GM12878 (cell line): ENCODE results near the gene SEMA5B. TPM values are rescaled to one million over a fixed set of nuclear protein-coding genes. Genes with fewer than 3 reads are reported as not detected.
A peak's percentile ranks its signal among the peaks of the same experiment; 100 is the strongest.

Source experiments
- ATAC-seq: fragments of 200-7000 bp; cut with Tn5 transposase; 3 replicates; pipeline ENCODE4 v1.9.1; 2020; ENCODE audit warnings: mild to moderate bottlenecking, moderate library complexity
- BruUV-seq: library from RNA; stranded (reverse); fragments of 400-500 nt; replicated peaks from 2 replicates; lab custom pipeline; 2021; lab: Mats Ljungman, UMichigan
- CTCF ChIA-PET: fragments of 300-600 bp; sonication (Branson Sonifier 250); formaldehyde crosslinking; extraction: SDS; loops from one replicate; lab custom pipeline; 2021; ENCODE audit warnings: inconsistent platforms; lab: Yijun Ruan, JAX
- POLR2A ChIA-PET: fragments of 350-600 bp; formaldehyde crosslinking; extraction: SDS; loops from one replicate; lab custom pipeline; 2021; ENCODE audit warnings: inconsistent platforms; lab: Charles Lee
- RAD21 ChIA-PET: fragments of 300-600 bp; sonication (Branson Sonifier 250); formaldehyde crosslinking; loops from one replicate; lab custom pipeline; 2023; ENCODE audit warnings: antibody characterized with exemption; ENCODE audit not compliant: unreplicated experiment; lab: Charles Lee
- SMC1A ChIA-PET: fragments of 300-600 bp; sonication (Branson Sonifier 250); formaldehyde crosslinking; loops from one replicate; lab custom pipeline; 2023; ENCODE audit not compliant: unreplicated experiment, uncharacterized antibody; lab: Charles Lee
- DNase-seq: peaks from one replicate; pipeline ENCODE4 v3.0.0-alpha.2; 2011; ENCODE audit warnings: low read depth, low spot score
- FAIRE-seq: peaks from 3 replicates; lab custom pipeline; 2011; peaks lifted over from hg19 to GRCh38; lab: Jason Lieb, UNC
- H2AFZ ChIP-seq: 2 replicates; pipeline ENCODE4 v1.6.0; 2011; ENCODE audit warnings: low read depth, low read length, control low read depth; ENCODE audit not compliant: control insufficient read depth
- H3K27ac ChIP-seq: 2 replicates; pipeline ENCODE4 v1.5.1; 2011; ENCODE audit warnings: control low read depth; ENCODE audit not compliant: control insufficient read depth, insufficient read depth
- H3K27me3 ChIP-seq, 2 experiments: replicated peaks in 1 of 2; 2 replicates each; pipeline versions ENCODE4 v1.6.0 to v1.6.1; 2011; ENCODE audit warnings: low read length in 1 of 2; ENCODE audit not compliant: control insufficient read depth in 2 of 2, insufficient read depth in 2 of 2
- H3K36me3 ChIP-seq, 2 experiments: 2 replicates each; pipeline ENCODE4 v1.5.1; 2011; ENCODE audit warnings: low read length in 1 of 2; ENCODE audit not compliant: control insufficient read depth in 2 of 2, insufficient read depth in 2 of 2
- H3K4me1 ChIP-seq: 2 replicates; pipeline ENCODE4 v1.6.1; 2011; ENCODE audit warnings: mild to moderate bottlenecking, low read length, moderate library complexity, mixed read lengths; ENCODE audit not compliant: control insufficient read depth, insufficient read depth
- H3K4me2 ChIP-seq: 2 replicates; pipeline ENCODE4 v1.6.0; 2011; ENCODE audit warnings: control low read depth; ENCODE audit not compliant: control insufficient read depth, insufficient read depth
- H3K4me3 ChIP-seq: fragments of 200-600 bp; sonication (generic); 2 replicates; pipeline ENCODE4 v1.5.1; 2016
- H3K79me2 ChIP-seq: 2 replicates; pipeline ENCODE4 v1.6.0; 2011; ENCODE audit warnings: low read length; ENCODE audit not compliant: control insufficient read depth, insufficient read depth
- H3K9ac ChIP-seq: 2 replicates; pipeline ENCODE4 v1.8.0; 2011; ENCODE audit warnings: low read length, control low read depth, mixed read lengths; ENCODE audit not compliant: control insufficient read depth, insufficient read depth
- H3K9me3 ChIP-seq: replicated peaks from 3 replicates; pipeline ENCODE4 v1.5.1; 2011; ENCODE audit warnings: mild to moderate bottlenecking, low read length; ENCODE audit not compliant: control insufficient read depth, insufficient read depth
- H4K20me1 ChIP-seq: 2 replicates; pipeline ENCODE4 v1.6.0; 2011; ENCODE audit not compliant: control insufficient read depth, insufficient read depth
- HDAC2 ChIP-seq: fragments of 200-600 bp; sonication (generic); IDR thresholded peaks from 2 replicates; pipeline ENCODE4 v1.6.1; 2017
- MYB ChIP-seq: fragments of 150-350 bp; IDR thresholded peaks from 2 replicates; pipeline ENCODE4 v1.6.1; 2014; ENCODE audit warnings: mild to moderate bottlenecking, low read depth, low read length, borderline replicate concordance
- NR2F1 ChIP-seq: fragments of 450-650 bp; conservative IDR thresholded peaks from 2 replicates; pipeline ENCODE4 v1.6.1; 2017; ENCODE audit warnings: mild to moderate bottlenecking
- YY1 ChIP-seq: IDR thresholded peaks from 2 replicates; pipeline ENCODE4 v1.6.1; 2011; ENCODE audit warnings: low read depth, mild to moderate bottlenecking, low read length
- WGBS: methylation state at CpG from one replicate; pipeline ENCODE4 v1.1.6; 2016; ENCODE audit warnings: low lambda C conversion rate; ENCODE audit not compliant: insufficient replicate concordance, insufficient coverage; ENCODE audit errors: missing lambda C conversion rate; 5-methylcytosine and 5-hydroxymethylcytosine counted together
- in situ Hi-C: fragments of 300-500 bp; cut with MboI; formaldehyde crosslinking; loops from 9 replicates; pipeline ENCODE4 v1.14.3; 2018; ENCODE audit warnings: mixed read lengths
- intact Hi-C: fragments of 100-400 bp; cut with micrococcal nuclease; formaldehyde crosslinking; loops from one replicate; pipeline ENCODE4 v1.14.2; 2022; ENCODE audit not compliant: unreplicated experiment
- polyA plus RNA-seq, 11 experiments: library from polyadenylated mRNA; depleted of rRNA in 4 of 11; unstranded in 6 of 11; stranded (reverse) in 5 of 11; fragments of >200 nt; fragmentation: Nextera tagmentation in 4 of 11; fragmentation: Illumina TruSeq in 1 of 11; extraction: Ambion mirVana in 4 of 11; extraction: Trizol in 1 of 11; gene quantifications; 1 replicate in 1 of 11; 2 replicates in 10 of 11; pipeline versions ENCODE4 v1.2.1 to v1.2.3, GENCODE V29; 2011 to 2016; ENCODE audit warnings: inconsistent platforms in 2 of 11, missing spikeins in 2 of 11, low read depth in 1 of 11
- total RNA-seq, 4 experiments: library from RNA; depleted of rRNA in 3 of 4; stranded (reverse); fragments of >200 nt in 3 of 4; fragmentation: Illumina TruSeq in 1 of 4; extraction: Trizol in 1 of 4; gene quantifications; 2 replicates each; pipeline versions ENCODE4 v1.2.1 to v1.2.3, GENCODE V29; 2013 to 2021
- TF ChIP-seq, protein P1 (sequence below): fragments of 150-350 bp; IDR thresholded peaks from 2 replicates; pipeline ENCODE4 v1.6.1; 2014; ENCODE audit warnings: mild to moderate bottlenecking, low read depth, low read length
- TF ChIP-seq, protein P2 (sequence below): fragments of 450-650 bp; conservative IDR thresholded peaks from 2 replicates; pipeline ENCODE4 v1.6.1; 2017; ENCODE audit warnings: mild to moderate bottlenecking, moderate library complexity
- TF ChIP-seq, protein P3 (sequence below): fragments of 450-650 bp; IDR thresholded peaks from 2 replicates; pipeline ENCODE4 v1.6.1; 2017; ENCODE audit warnings: low read depth, mild to moderate bottlenecking, moderate library complexity
- TF ChIP-seq, protein P4 (sequence below): IDR thresholded peaks from 2 replicates; pipeline ENCODE4 v1.6.1; 2012; ENCODE audit warnings: mild to moderate bottlenecking, low read depth, low read length

The SEMA5B gene
- total and polyA plus RNA-seq, 10 of the 15 experiments (the other 5 are each of a cell fraction or from before 2014, with no cell fraction given): 0.05 TPM; not detected in 9

DNA sequence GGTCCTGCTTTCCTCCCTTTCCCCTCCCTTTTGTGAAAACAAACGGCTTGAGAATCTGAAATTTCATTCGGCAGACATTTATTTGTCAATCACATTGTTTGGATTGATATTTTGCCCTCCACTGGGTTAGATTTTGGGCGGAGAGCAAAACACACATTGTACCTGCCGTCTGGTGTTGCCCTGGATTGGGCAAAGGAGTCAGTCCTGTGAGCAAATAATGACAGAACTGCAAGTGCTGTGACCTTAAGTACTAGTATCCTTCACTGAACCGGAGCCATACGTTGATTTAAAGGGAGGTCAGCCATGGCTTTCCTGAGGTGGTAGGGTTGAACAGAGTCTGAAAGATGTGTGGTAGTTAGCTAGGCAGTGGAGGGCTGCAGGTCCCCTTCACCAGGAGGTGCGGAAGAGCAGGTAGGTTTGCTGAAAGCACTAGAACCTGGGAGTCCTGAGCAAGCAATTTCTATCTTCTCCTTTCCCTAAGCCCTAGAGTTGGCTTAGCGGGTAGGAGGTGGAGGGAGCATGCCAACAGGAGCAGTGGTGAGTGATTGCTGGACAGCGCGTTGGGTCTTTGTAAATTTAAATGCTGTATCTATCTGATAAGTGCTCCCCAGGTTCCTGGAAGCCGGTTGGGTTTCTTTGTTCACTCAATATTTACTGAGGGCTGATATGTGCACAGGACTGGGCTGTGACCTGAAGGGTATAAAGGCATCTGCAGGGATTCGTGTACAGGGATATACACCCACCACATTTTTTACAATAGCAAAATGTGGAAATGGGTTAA lies 41.2 kb upstream of the SEMA5B start:
- H3K27ac ChIP-seq: no peak overlapping the region
- FAIRE-seq (no peak), DNase-seq (no peak), ATAC-seq (no peak)
- no peaks in the 10 kb centered on the region for H3K9me3 ChIP-seq
- in situ Hi-C loops (no loop called here), intact Hi-C loops (no loop called here)
- POLR2A ChIA-PET: interaction anchor here (1.0 kb wide), 1 partner anchor 12 kb away, joined by 3 read pairs; no protein-coding TSS in a partner anchor
- H3K9ac ChIP-seq: no peak overlapping the region
- BruUV-seq: TSS peak; percentile 59
- no peaks in the 10 kb centered on the region for H3K36me3 ChIP-seq
- peaks cover 2% of the 10 kb centered on the region; the same call in 1 of the 2 replicates for H4K20me1 ChIP-seq
- peak overlapping the region; percentile 97 for H3K4me2 ChIP-seq
- 91% methylated on average over 12 of the region's 12 CpGs for WGBS
- H3K27me3 ChIP-seq: no peaks in the 10 kb centered on the region; a peak in 1 of 4 replicates
- RAD21 ChIA-PET: no interaction called here
- peaks cover 13% of the 10 kb centered on the region for H3K4me1 ChIP-seq
- SMC1A ChIA-PET: no interaction called here
- H2AFZ ChIP-seq: no peak overlapping the region
- TF ChIP-seq YY1 (no peak), MYB (no peak), HDAC2 (no peak), NR2F1 (no peak)
- TF ChIP-seq, protein P1, sequence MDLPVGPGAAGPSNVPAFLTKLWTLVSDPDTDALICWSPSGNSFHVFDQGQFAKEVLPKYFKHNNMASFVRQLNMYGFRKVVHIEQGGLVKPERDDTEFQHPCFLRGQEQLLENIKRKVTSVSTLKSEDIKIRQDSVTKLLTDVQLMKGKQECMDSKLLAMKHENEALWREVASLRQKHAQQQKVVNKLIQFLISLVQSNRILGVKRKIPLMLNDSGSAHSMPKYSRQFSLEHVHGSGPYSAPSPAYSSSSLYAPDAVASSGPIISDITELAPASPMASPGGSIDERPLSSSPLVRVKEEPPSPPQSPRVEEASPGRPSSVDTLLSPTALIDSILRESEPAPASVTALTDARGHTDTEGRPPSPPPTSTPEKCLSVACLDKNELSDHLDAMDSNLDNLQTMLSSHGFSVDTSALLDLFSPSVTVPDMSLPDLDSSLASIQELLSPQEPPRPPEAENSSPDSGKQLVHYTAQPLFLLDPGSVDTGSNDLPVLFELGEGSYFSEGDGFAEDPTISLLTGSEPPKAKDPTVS: no peak
- TF ChIP-seq, protein P2, sequence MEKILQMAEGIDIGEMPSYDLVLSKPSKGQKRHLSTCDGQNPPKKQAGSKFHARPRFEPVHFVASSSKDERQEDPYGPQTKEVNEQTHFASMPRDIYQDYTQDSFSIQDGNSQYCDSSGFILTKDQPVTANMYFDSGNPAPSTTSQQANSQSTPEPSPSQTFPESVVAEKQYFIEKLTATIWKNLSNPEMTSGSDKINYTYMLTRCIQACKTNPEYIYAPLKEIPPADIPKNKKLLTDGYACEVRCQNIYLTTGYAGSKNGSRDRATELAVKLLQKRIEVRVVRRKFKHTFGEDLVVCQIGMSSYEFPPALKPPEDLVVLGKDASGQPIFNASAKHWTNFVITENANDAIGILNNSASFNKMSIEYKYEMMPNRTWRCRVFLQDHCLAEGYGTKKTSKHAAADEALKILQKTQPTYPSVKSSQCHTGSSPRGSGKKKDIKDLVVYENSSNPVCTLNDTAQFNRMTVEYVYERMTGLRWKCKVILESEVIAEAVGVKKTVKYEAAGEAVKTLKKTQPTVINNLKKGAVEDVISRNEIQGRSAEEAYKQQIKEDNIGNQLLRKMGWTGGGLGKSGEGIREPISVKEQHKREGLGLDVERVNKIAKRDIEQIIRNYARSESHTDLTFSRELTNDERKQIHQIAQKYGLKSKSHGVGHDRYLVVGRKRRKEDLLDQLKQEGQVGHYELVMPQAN: no peak
- TF ChIP-seq, protein P3, sequence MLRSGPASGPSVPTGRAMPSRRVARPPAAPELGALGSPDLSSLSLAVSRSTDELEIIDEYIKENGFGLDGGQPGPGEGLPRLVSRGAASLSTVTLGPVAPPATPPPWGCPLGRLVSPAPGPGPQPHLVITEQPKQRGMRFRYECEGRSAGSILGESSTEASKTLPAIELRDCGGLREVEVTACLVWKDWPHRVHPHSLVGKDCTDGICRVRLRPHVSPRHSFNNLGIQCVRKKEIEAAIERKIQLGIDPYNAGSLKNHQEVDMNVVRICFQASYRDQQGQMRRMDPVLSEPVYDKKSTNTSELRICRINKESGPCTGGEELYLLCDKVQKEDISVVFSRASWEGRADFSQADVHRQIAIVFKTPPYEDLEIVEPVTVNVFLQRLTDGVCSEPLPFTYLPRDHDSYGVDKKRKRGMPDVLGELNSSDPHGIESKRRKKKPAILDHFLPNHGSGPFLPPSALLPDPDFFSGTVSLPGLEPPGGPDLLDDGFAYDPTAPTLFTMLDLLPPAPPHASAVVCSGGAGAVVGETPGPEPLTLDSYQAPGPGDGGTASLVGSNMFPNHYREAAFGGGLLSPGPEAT: no peak
- TF ChIP-seq, protein P4, sequence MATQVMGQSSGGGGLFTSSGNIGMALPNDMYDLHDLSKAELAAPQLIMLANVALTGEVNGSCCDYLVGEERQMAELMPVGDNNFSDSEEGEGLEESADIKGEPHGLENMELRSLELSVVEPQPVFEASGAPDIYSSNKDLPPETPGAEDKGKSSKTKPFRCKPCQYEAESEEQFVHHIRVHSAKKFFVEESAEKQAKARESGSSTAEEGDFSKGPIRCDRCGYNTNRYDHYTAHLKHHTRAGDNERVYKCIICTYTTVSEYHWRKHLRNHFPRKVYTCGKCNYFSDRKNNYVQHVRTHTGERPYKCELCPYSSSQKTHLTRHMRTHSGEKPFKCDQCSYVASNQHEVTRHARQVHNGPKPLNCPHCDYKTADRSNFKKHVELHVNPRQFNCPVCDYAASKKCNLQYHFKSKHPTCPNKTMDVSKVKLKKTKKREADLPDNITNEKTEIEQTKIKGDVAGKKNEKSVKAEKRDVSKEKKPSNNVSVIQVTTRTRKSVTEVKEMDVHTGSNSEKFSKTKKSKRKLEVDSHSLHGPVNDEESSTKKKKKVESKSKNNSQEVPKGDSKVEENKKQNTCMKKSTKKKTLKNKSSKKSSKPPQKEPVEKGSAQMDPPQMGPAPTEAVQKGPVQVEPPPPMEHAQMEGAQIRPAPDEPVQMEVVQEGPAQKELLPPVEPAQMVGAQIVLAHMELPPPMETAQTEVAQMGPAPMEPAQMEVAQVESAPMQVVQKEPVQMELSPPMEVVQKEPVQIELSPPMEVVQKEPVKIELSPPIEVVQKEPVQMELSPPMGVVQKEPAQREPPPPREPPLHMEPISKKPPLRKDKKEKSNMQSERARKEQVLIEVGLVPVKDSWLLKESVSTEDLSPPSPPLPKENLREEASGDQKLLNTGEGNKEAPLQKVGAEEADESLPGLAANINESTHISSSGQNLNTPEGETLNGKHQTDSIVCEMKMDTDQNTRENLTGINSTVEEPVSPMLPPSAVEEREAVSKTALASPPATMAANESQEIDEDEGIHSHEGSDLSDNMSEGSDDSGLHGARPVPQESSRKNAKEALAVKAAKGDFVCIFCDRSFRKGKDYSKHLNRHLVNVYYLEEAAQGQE: peak; percentile 36; the same call in 1 of the 2 replicates
- CTCF ChIA-PET: interaction anchor here (1.3 kb wide), 1 partner anchor 8 kb away, joined by 6 read pairs; no protein-coding TSS in a partner anchor
- peak overlapping the region; percentile 80 for H3K4me3 ChIP-seq
- peaks cover 42% of the 10 kb centered on the region for H3K79me2 ChIP-seq
